Spleen (tissue), 13 donors: Measurements from ENCODE around the gene RXYLT1. TPM values are rescaled to one million over a fixed set of nuclear protein-coding genes. Genes with fewer than 3 reads are reported as not detected.
"Not testable (repeated sequence)": the region's sequence is repeated elsewhere in the genome, so short reads cannot be mapped to it uniquely, and the experiment has no call there.

Source experiments
- DNase-seq: peaks from one replicate; pipeline ENCODE4 v3.0.0-alpha.2; 2020
- H3K27ac ChIP-seq, 8 donors: fragments of 200-600 bp; sonication (generic) in 7 of 8; 1 replicate in 4 of 8; 2 replicates in 4 of 8; pipeline versions ENCODE4 v1.5.0 to v1.8.0; 2016 to 2021; ENCODE audit warnings: inconsistent platforms in 4 of 8, mild to moderate bottlenecking in 4 of 8, moderate library complexity in 1 of 8
- H3K27me3 ChIP-seq, 7 donors: fragments of 200-600 bp; sonication (generic) in 6 of 7; replicated peaks in 1 of 7; 1 replicate in 4 of 7; 2 replicates in 3 of 7; pipeline versions ENCODE4 v1.5.0 to v1.8.0; 2016 to 2021; ENCODE audit warnings: inconsistent platforms in 3 of 7, mild to moderate bottlenecking in 1 of 7
- H3K36me3 ChIP-seq, 6 donors: fragments of 200-600 bp; sonication (generic) in 5 of 6; 1 replicate in 4 of 6; 2 replicates in 2 of 6; pipeline versions ENCODE4 v1.5.0 to v1.8.0; 2016 to 2021; ENCODE audit warnings: inconsistent platforms in 2 of 6
- H3K4me1 ChIP-seq, 6 donors: fragments of 200-600 bp; sonication (generic) in 5 of 6; 1 replicate in 3 of 6; 2 replicates in 3 of 6; pipeline versions ENCODE4 v1.5.0 to v1.8.0; 2016 to 2021; ENCODE audit warnings: inconsistent platforms in 3 of 6
- H3K4me3 ChIP-seq, 8 donors: fragments of 200-600 bp; sonication (generic) in 7 of 8; 1 replicate in 4 of 8; 2 replicates in 4 of 8; pipeline versions ENCODE4 v1.5.0 to v1.8.0; 2016 to 2021; ENCODE audit warnings: inconsistent platforms in 4 of 8, mild to moderate bottlenecking in 4 of 8, moderate library complexity in 2 of 8
- H3K9me3 ChIP-seq, 8 donors: fragments of 200-600 bp; sonication (generic) in 7 of 8; 1 replicate in 4 of 8; 2 replicates in 4 of 8; pipeline versions ENCODE4 v1.5.0 to v1.8.0; 2016 to 2021; ENCODE audit warnings: inconsistent platforms in 4 of 8
- CTCF ChIP-seq, 11 experiments: fragments of 200-600 bp in 7 of 11; fragments of 450-650 bp in 4 of 11; sonication (generic) in 4 of 11; IDR thresholded peaks in 8 of 11; conservative IDR thresholded peaks in 3 of 11; 1 replicate in 7 of 11; 2 replicates in 4 of 11; pipeline versions ENCODE4 v1.4.0 to v1.8.0; 2016 to 2021; ENCODE audit warnings: antibody characterized with exemption in 11 of 11, inconsistent platforms in 4 of 11, mild to moderate bottlenecking in 1 of 11
- POLR2A ChIP-seq, 3 donors: fragments of 450-650 bp; IDR thresholded peaks; one replicate each; pipeline ENCODE4 v1.5.1; 2017; ENCODE audit warnings: antibody characterized with exemption in 3 of 3, mild to moderate bottlenecking in 1 of 3
- POLR2AphosphoS5 ChIP-seq, 3 donors: sonication (generic); formaldehyde crosslinking; IDR thresholded peaks; one replicate each; pipeline ENCODE4 v1.5.1; 2017; ENCODE audit warnings: antibody characterized with exemption in 3 of 3
- WGBS, 5 donors: extraction: QIAGEN DNeasy Blood & Tissue Kit in 3 of 5; methylation state at CpG; one replicate each; pipeline versions ENCODE4 v1.1.5 to v1.1.7; 2013 to 2018; 5-methylcytosine and 5-hydroxymethylcytosine counted together
- intact Hi-C: fragments of 100-400 bp; cut with DNase I; formaldehyde crosslinking; loops from one replicate; pipeline ENCODE4 v1.15.0; 2023; ENCODE audit warnings: low total_unique reads
- long read RNA-seq, 2 donors: transcript quantifications; one replicate each; lab custom pipeline, GENCODE V29; 2026
- polyA plus RNA-seq, 3 donors: library from polyadenylated mRNA; stranded (reverse); fragments of 200-250 nt; gene quantifications; one replicate each; pipeline ENCODE4 v1.2.1, GENCODE V29; 2013
- total RNA-seq, 7 donors: library from RNA; depleted of rRNA in 3 of 7; stranded (reverse); fragments of >200 nt in 3 of 7; fragmentation: NEBNext Ultra II Directional in 4 of 7; extraction: Animal tissue kit (Norgen Biotek cat#: 25700) in 4 of 7; gene quantifications; one replicate each; pipeline versions ENCODE4 v1.1.0 to v1.2.1, GENCODE V29; 2016 to 2021
- donor health status: healthy with polysubstance abuse.
- donor health status: DM: no; HTN: no; CAD: no; lungs with moderate emphysema.
- donor health status: DM: no; HTN: no; CAD: no.
- donor health status: Bipolar disorder and iron deficiency.
- donor health status: healthy.
- donor health status: DM: no; HTN: no; CAD: no.
- donor health status: DM: yes; HTN: yes; CAD: no.

RXYLT1 gene
- total RNA-seq (10 to 100 TPM; 14.6 to 23.0 (median 17.4) TPM), polyA plus RNA-seq (10 to 100 TPM in 2 of 3 donors, 1 to 10 TPM in 1; 9.2 to 11.8 (median 10.5) TPM)
- long read RNA-seq, donor 1, full-length matches to known transcripts = 15 of 15 reads
- long read RNA-seq, donor 1, partial matches to known transcripts = 0 of 15 reads
- long read RNA-seq, donor 1, other reads (novel, unspliced or antisense) = 0 of 15 reads
- long read RNA-seq, donor 2, full-length matches to known transcripts = 12 of 12 reads
- long read RNA-seq, donor 2, partial matches to known transcripts = 0 of 12 reads
- long read RNA-seq, donor 2, other reads (novel, unspliced or antisense) = 0 of 12 reads

- Histone ChIP-seq H3K4me3 (peak within 1 kb of the TSS; percentile 74 to 89 (median 80)), H3K4me1 (peaks cover 0 to 25% (median 17%) of the 10 kb centered on the region in 6 donors), H3K27ac (peak within 1 kb of the TSS; percentile 86 to 96 (median 92)), H3K36me3 (peaks cover 0 to 29% (median 10%) of the 10 kb centered on the region in 6 donors), H3K9me3 (no peaks in the 10 kb centered on the region), H3K27me3 (no peaks in the 10 kb centered on the region)
- intact Hi-C loops = no loop called here
- DNase-seq = peak; percentile 96
- TF ChIP-seq POLR2A (IDR thresholded peaks at IDR 0.05) (peak in 1 of 3 donors; percentile 69), POLR2AphosphoS5 (IDR thresholded peaks at IDR 0.05) (peak; percentile 90 to 91 (median 90)), CTCF (IDR thresholded peaks at IDR 0.05 in 8 of 11, conservative IDR thresholded peaks at IDR 0.05 in 3 of 11) (peak in 4 of 11 experiments; percentile 7 to 39 (median 21))
- 1% methylated on average over 43 to 86 of the region's 86 CpGs for WGBS, 5 donors
These were observed at the start of gene RXYLT1 for GRCh38 chr12:63779498-63780481. TSS of gene RXYLT1 (plus strand) at chr12:63779909. CDS start at chr12:63779961, 52 bp downstream.

GRCh38 chr12:63732779-63733178 is 46.9 kb upstream of the RXYLT1 start:
- H3K27me3 ChIP-seq, H3K4me3 ChIP-seq, H3K4me1 ChIP-seq, H3K9me3 ChIP-seq, H3K27ac ChIP-seq, DNase-seq, intact Hi-C loops, H3K36me3 ChIP-seq: not testable (repeated sequence)

GRCh38 chr12:63733585-63733984 is 46.1 kb upstream of the RXYLT1 start:
- H3K27me3 ChIP-seq, H3K27ac ChIP-seq, intact Hi-C loops, H3K36me3 ChIP-seq, H3K9me3 ChIP-seq, H3K4me1 ChIP-seq, H3K4me3 ChIP-seq, DNase-seq: not testable (repeated sequence)
- 71 to 86% (median 80%) methylated on average over 3 of the region's 3 CpGs for WGBS, 5 donors

GRCh38 chr12:63740551-63740950 is 39.2 kb upstream of the RXYLT1 start:
- H3K27me3 ChIP-seq, H3K4me1 ChIP-seq, H3K27ac ChIP-seq: not testable (repeated sequence)

GRCh38 chr12:63741431-63741830 is 38.3 kb upstream of the RXYLT1 start:
- DNase-seq, H3K27me3 ChIP-seq, H3K4me3 ChIP-seq, H3K4me1 ChIP-seq, H3K9me3 ChIP-seq, H3K27ac ChIP-seq, H3K36me3 ChIP-seq, intact Hi-C loops: not testable (repeated sequence)
- 81 to 93% (median 91%) methylated on average over 1 of the region's 1 CpG for WGBS, 5 donors

More at GRCh38 chr12:63740551-63740950, 39.2 kb upstream of the RXYLT1 start:
- H3K9me3 ChIP-seq, H3K4me3 ChIP-seq, intact Hi-C loops, DNase-seq, H3K36me3 ChIP-seq: not testable (repeated sequence)
- 75 to 88% methylated on average over 1 of the region's 2 CpGs; no CpG with 5 or more reads in 3 of the 5 donors for WGBS, 5 donors

GRCh38 chr12:63744110-63744509 is 35.6 kb upstream of the RXYLT1 start:
- H3K4me1 ChIP-seq, intact Hi-C loops, H3K9me3 ChIP-seq, H3K36me3 ChIP-seq, H3K27ac ChIP-seq, H3K27me3 ChIP-seq, DNase-seq, H3K4me3 ChIP-seq: not testable (repeated sequence)
- WGBS, 5 donors = 36 to 51% (median 50%) methylated on average over 2 of the region's 2 CpGs

GRCh38 chr12:63746470-63746869 is 33.2 kb upstream of the RXYLT1 start:
- H3K27me3 ChIP-seq, H3K36me3 ChIP-seq, DNase-seq, H3K9me3 ChIP-seq, H3K4me3 ChIP-seq, H3K27ac ChIP-seq, intact Hi-C loops, H3K4me1 ChIP-seq: not testable (repeated sequence)
- WGBS, 5 donors = 76 to 88% (median 82%) methylated on average over 10 to 11 of the region's 11 CpGs

- H3K9me3 ChIP-seq, DNase-seq, H3K4me1 ChIP-seq, intact Hi-C loops, H3K27ac ChIP-seq, H3K4me3 ChIP-seq, H3K36me3 ChIP-seq, H3K27me3 ChIP-seq: not testable (repeated sequence)
These were observed 32.6 kb upstream of the RXYLT1 start for GRCh38 chr12:63747136-63747535.
